GM20431 (cell line): ENCODE results near the gene ZC3H7A.
"Not testable (repeated sequence)": the region's sequence is repeated elsewhere in the genome, so short reads cannot be mapped to it uniquely, and the experiment has no call there.

Experiments
- in situ Hi-C: fragments of 300-500 bp; cut with MseI, MboI; formaldehyde crosslinking; loops from one replicate; pipeline ENCODE4 v1.15.0; 2020; ENCODE audit warnings: low sequenced_read_pairs; ENCODE audit not compliant: unreplicated experiment

ZC3H7A gene

DNA sequence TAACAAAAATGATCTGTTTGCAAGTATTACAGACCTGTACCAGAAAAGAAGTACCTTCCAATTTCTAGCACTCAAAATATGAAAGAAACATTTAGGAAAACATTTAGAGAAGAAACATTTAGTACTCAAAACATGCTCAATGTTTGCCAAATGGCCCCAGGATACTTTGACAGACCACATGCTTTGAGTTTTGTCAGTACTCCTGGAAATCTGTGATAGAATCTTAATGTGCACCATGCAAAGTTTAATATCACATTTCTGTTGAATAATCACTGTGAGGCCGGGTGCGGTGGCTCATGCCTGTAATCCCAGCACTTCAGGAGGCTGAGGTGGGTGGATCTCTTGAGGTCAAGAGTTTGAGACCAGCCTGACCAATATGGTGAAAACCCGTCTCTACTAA is 8.5 kb upstream of the ZC3H7A start:
- in situ Hi-C loops: loop anchor here (25.0 kb wide), 2 partner anchors 268 to 393 kb away; a partner anchor contains a TSS

DNA sequence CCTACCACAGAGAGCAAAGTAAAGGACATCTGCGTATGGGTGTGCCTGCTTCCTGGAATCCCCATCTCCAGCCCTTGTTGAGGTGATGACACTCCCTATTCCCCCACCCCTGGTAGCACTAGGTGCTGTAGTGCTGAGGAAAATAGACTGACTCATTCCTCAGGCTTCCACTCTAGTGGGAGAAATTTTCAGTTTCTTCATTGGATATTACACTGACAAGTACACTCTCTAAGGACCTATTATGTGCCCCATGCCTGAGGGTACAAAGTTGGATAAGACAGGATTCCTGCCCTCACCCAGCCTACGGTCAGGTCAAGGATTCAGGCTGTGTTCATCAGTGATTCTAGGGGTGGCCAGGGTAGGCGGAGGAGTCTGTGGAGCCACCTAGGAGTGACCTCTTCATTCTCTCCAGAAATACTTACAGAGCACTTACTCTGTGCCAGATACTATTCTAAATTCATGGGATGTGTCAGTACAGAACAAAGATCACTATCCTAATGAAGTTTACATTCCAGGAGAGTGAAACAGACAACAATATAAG is 4.5 kb upstream of the ZC3H7A start:
- in situ Hi-C loops: loop anchor here (25.0 kb wide), 2 partner anchors 264 to 389 kb away; a partner anchor contains a TSS

- in situ Hi-C loops: loop anchor here (25.0 kb wide), 2 partner anchors 263 to 388 kb away; a partner anchor contains a TSS
Observed at GRCh38 chr16:11800382-11800718, 3.3 kb upstream of the ZC3H7A start.

DNA sequence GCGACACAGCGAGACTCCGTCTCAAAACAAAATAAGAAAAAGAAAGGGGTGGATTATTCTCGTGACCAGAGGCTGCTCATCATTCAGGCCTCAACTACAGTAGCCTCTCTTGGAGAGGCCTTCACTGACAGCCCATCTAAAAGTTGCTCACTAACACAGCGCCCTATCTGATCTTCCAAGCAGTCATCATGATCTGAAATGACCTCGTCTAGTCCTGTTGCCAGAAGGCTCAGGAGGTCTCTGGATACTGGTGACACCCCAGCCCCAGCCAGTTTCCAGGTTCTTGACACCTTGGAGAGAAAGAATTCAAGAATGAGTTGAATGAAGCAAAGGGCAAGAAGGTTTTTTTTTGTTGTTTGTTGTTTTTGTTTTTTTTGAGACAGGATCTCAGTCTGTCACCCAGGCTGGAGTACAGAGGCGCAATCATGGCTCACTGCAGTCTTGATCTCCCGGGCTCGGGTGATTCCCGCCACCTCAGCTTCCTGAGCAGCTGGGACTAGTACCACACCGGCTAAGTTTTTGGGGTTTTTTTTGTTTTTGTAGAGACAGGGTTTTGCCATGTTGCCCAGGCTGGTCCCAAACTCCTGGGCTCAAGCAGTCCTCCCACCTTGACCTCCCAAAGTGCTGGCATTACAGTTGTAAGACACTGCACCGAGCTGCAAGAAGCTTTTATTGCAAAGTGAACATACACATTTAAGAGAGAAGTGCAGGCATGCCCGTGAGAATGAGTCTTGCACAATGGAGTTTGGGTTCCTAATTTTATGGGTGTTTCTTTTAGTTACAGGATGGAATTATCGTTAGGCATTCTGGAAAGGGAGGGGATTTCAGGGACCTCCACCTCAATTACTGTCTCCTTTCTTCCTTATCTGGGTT is 2.7 kb upstream of the ZC3H7A start:
- in situ Hi-C loops: loop anchor here (25.0 kb wide), 2 partner anchors 262 to 387 kb away; a partner anchor contains a TSS

DNA sequence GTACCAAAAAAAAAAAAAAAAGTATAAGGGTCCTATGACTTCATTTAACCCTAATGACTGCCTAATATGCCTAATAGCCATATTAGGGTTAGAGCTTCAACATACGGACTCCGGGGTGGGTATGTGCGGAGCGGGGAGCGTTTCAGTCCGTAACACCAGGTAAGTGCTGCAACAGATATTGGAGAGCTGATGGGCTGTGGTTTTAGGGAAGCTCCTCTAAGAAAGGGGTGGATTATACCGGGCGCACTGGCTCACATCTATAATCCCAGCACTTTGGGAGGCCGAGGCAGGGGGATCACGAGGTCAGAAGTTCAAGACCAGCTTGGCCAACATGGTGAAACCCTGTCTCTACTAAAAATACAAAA is 1.9 kb upstream of the ZC3H7A start:
- in situ Hi-C loops: no loop called here

DNA sequence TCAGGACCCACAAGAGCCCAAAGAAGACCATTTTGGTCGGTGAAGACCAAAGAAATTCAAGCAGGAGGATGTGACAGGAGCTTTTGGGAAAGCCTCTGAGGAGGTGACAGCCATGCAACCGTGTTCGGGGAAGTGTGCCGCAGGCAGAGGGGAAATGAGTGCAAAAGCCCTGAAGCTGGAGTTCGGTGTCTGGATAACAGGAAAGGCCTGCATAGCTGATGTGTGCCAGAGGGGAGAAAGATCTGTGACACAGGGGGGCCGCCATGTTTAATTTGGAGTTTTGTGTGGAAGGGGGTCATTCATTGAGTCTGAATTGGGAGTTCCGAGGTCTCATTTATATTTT is 870 bp upstream of the ZC3H7A start:
- in situ Hi-C loops: no loop called here

DNA sequence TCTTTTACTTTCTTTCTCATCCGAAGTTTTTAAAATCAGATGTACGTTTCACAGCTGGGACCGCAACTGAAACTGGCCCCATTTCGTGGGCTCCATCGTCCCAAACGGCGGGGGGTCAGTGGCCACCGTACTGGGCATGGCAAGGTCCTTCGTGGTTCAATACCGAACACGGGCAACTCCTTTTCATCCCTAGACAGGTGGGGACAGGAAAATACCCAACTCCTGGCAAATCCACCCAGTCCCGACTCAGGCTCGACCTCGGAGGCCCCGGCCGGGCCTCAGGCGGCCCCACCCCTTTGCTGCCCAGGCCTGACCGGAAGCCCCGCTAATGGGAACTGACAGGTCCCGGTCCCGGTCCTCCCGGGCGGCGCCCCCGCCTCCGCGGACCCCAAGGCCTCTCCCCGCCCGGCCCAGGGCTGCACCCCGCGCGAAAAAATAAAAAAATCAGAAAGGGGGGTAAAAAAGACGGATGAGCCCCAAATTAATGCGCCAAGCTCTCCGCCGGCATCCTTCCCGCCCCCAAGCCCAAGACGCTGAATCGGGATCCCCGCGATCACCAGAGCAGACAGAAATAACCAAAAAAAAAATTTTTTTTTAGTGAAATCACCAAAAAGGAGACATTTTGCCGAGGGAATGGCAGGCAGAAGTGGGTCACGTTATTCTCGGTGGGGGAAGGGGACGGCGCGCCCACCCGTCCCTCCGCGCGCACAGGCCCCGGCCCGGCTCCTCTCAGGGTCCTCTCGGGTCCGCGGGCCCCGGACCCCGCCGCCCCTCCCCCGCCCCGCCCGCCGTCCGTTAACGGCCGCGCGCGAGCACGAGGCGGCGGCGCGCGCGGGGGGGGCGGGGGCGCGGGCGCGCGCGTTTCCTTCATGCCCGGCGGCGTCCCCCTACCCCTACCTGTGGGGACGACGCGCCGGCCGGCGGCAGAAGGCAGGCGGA is 562 bp downstream of the ZC3H7A start:
- in situ Hi-C loops: no loop called here

DNA sequence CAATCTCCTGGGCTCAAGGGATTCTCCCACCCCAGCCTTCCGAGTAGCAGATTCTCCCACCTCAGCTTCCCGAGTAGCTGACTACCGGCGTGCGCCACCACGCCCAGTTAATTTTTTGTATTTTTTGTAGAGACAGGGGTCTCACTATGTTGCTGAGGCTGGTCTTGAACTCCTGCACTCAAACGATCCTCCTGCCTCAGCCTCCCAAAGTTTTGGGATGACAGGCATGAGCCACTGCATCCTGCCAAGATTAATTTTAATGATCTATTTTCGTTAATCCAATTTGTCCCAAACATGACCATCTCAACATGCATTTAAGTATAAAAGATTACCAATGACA is 1.2 kb downstream of the ZC3H7A start:
- in situ Hi-C loops: no loop called here

DNA sequence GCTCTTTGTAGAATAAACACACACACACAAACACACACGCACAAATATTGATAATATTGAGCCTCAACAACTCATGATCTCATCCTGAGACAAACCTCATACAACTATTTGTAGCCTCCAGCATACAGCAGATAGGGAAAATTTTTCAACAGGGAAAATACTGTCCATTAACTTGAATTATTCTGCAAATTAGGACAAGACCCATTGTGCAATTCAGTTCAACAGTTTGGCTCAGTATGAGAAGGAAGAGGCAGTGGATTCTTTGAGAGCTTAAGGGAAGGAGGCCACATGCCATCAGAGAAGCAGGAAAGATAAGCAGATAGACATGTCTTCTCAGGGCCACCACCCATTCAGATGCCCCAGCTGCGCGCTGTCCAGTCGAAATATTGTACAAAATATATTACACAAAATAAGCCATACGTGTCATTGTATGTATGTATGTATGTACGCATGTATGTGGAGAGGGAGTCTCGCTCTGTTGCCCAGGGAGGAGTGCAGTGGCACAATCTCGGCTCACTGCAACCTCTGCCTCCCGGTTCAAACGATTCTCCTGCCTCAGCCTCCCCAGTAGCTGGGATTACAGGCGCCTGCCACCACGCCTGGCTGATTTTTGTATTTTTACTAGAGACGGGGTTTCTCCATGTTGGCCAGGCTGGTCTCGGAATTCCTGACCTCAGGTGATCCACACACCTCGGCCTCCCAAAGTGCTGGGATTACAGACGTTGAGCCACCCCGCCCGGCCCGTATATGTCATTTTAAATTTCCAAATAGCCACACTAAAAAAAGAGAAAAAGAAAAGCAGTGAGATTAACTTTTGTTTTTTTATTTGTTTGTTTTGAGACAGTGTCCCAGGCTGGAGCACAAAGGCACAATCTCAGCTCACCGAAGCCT is 1.8 kb downstream of the ZC3H7A start:
- in situ Hi-C loops: no loop called here

DNA sequence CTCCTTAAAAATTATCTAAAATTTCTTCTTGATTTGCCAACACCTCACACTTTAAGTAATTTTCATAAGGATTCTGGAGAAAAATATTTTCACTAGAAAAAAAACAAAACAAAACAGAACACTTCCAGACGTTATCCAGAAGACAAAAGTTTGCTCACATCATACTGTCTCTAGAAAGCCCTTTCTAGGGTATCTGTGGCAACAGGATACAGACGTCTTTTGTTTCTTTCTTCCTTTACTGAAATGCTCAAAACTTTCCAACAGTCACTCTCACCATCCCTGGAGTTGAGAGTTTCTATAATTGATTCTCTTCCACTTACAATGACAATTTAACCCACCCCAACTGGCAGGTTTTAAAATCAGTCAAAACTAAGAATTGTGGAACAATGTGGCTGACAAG is 2.6 kb downstream of the ZC3H7A start:
- in situ Hi-C loops: no loop called here

- in situ Hi-C loops: no loop called here
Observed at GRCh38 chr16:11793840-11794239, 3.2 kb downstream of the ZC3H7A start.

- in situ Hi-C loops: no loop called here
Observed at GRCh38 chr16:11792410-11793241, 4.4 kb downstream of the ZC3H7A start.

GRCh38 chr16:11791144-11791828 is 5.8 kb downstream of the ZC3H7A start:
- in situ Hi-C loops: no loop called here

DNA sequence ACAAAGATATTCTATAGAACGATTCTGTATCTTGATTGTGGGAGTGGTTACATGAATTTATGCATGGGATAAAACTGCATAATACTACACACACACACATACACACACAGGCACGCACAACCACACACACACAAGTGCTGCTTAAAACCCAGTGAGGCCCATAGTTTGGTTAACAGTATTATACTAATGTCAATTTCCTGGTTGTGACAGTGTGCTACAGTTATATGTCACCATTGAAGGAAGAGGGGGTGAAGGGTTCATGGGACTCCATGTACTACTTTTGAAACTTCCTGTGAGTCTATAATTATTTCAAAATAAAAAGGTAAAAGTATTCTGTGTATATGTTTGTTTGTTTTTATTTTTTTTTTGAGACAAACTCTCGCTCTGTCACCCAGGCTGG is 8.1 kb downstream of the ZC3H7A start:
- in situ Hi-C loops: no loop called here

GRCh38 chr16:11784980-11785599 is 12.0 kb downstream of the ZC3H7A start:
- in situ Hi-C loops: not testable (repeated sequence)

GRCh38 chr16:11784381-11784780 is 12.7 kb downstream of the ZC3H7A start:
- in situ Hi-C loops: not testable (repeated sequence)

DNA sequence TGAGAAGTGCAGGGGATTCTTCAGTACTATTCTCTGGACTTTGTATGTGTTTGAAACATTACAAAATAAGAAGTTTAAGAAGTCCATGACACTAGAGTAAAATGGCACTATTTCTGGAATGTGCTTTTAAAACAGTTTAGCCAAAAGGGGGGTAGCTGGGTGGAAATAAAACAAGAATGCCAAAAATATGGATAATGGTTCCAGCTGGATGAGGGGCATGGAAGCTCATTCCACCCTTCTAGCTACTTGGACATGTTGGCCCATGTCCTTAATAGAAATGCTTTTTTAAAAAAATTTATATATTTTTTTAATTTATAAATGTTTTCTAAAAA is 13.1 kb downstream of the ZC3H7A start:
- in situ Hi-C loops: no loop called here

DNA sequence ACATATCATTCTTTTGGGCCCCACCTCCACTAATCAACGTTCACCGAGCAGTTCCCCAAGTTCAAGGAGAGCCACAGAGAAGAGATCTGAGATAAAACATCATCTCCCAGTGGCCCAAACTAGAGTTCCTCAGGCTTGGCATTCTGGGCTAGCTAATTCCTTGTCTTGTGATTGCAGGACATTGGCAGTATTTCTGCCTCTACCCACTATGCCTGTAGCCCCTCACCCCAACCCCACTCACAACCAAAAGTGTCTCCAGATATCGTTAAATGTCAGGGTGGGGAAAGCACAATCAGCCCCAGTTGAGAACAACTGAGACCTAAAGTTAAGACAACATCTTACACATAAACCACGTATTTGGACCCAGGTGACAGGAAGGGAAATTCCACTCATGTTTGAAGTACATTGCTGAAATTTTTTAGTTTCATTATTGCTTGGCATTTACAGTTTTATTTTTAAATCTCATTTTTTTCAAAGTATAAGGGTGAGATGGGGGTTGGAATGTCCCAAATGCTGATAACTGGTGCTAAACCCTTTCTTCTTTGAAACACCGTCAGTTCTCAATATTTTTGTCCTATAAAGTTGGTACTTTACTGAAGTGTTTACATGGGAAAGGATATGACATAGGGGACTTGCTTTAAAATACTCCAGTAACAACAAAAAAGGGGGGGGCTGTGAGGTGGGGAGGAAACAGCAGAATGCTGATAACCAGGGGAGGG is 13.6 kb downstream of the ZC3H7A start:
- in situ Hi-C loops: no loop called here
